A549 (cell line): ENCODE measurements around the gene CPSF4.

Experiments
- CHD2 ChIP-seq: fragments of 150-350 bp; IDR thresholded peaks from 2 replicates; pipeline ENCODE4 v1.6.1; 2014; ENCODE audit warnings: low read length; ENCODE audit not compliant: partially characterized antibody
- EP300 ChIP-seq, 2 experiments: fragments of >200 bp; sonication (Bioruptor Twin); formaldehyde crosslinking; IDR thresholded peaks; 2 replicates in 1 of 2; 3 replicates in 1 of 2; pipeline ENCODE4 v1.6.1; 2016 to 2017
- FOXS1 ChIP-seq: fragments of 250-450 bp; sonication (Bioruptor Pico); IDR thresholded peaks from 2 replicates; pipeline ENCODE4 v1.5.0; 2020; ENCODE audit warnings: mild to moderate bottlenecking, moderate library complexity
- HDAC2 ChIP-seq: fragments of 200-600 bp; sonication (generic); IDR thresholded peaks from 2 replicates; pipeline ENCODE4 v1.6.1; 2016
- JUNB ChIP-seq: fragments of >200 bp; sonication (Bioruptor Twin); formaldehyde crosslinking; IDR thresholded peaks from 2 replicates; pipeline ENCODE4 v1.6.1; 2016
- MYC ChIP-seq: IDR thresholded peaks from 2 replicates; pipeline ENCODE4 v1.6.1; 2012; ENCODE audit warnings: mild to moderate bottlenecking, inconsistent platforms, low read length, improper control_type of control experiment, borderline replicate concordance
- POLR2A ChIP-seq: IDR thresholded peaks from 2 replicates; pipeline ENCODE4 v1.6.1; 2012; ENCODE audit warnings: mild to moderate bottlenecking, low read length
- POLR2AphosphoS2 ChIP-seq: conservative IDR thresholded peaks from 2 replicates; pipeline ENCODE4 v1.6.1; 2012; ENCODE audit warnings: low read length, improper control_type of control experiment, inconsistent platforms
- RCOR1 ChIP-seq: fragments of 150-350 bp; IDR thresholded peaks from 2 replicates; pipeline ENCODE4 v1.6.1; 2014; ENCODE audit warnings: antibody characterized with exemption, low read length, low read depth
- RFX5 ChIP-seq: fragments of 450-650 bp; IDR thresholded peaks from 2 replicates; pipeline ENCODE4 v1.7.1; 2014; ENCODE audit warnings: antibody characterized with exemption, mild to moderate bottlenecking, moderate library complexity
- SMC3 ChIP-seq: fragments of >200 bp; sonication (Bioruptor Twin); formaldehyde crosslinking; IDR thresholded peaks from 3 replicates; pipeline ENCODE4 v1.6.1; 2018; ENCODE audit warnings: inconsistent platforms
- TF ChIP-seq, protein P1 (sequence below): IDR thresholded peaks from 2 replicates; pipeline ENCODE4 v1.6.1; 2012
- TF ChIP-seq, protein P2 (sequence below): fragments of >200 bp; sonication (Bioruptor Twin); formaldehyde crosslinking; IDR thresholded peaks from 3 replicates; pipeline ENCODE4 v1.5.1; 2016
- TF ChIP-seq, protein P3 (sequence below): fragments of 200-600 bp; sonication (generic); IDR thresholded peaks from 2 replicates; pipeline ENCODE4 v1.6.1; 2016; ENCODE audit warnings: antibody characterized with exemption, mild to moderate bottlenecking, moderate library complexity

DNA sequence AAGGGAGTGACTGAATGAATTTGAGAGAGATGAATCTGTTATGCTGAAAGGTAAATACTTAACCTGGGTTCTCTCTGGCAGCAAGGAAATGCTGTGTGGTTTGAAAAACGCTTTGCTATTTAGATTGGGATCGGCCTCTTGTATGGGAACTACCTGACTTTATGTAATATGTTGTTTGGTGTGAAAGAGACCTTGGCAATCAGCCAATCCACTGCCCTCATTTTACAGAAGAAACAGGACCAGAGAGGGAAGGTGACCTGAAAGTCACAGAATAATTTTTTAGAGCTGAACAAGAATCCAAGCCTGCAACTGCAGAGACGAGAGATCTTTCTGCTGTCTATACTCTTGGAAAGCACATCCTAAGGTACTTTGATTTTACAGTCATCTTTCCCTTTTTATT, 28.9 kb upstream of the CPSF4 start:
- TF ChIP-seq POLR2A (no peak), SMC3 (no peak), RFX5 (no peak), EP300 (IDR thresholded peaks at IDR 0.05) (no peak), MYC (no peak), FOXS1 (CRISPR knock-in tag) (no peak), POLR2AphosphoS2 (no peak), JUNB (no peak), CHD2 (no peak), HDAC2 (no peak), RCOR1 (no peak)
- TF ChIP-seq, protein P1, sequence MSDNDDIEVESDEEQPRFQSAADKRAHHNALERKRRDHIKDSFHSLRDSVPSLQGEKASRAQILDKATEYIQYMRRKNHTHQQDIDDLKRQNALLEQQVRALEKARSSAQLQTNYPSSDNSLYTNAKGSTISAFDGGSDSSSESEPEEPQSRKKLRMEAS = no peak
- TF ChIP-seq, protein P2, sequence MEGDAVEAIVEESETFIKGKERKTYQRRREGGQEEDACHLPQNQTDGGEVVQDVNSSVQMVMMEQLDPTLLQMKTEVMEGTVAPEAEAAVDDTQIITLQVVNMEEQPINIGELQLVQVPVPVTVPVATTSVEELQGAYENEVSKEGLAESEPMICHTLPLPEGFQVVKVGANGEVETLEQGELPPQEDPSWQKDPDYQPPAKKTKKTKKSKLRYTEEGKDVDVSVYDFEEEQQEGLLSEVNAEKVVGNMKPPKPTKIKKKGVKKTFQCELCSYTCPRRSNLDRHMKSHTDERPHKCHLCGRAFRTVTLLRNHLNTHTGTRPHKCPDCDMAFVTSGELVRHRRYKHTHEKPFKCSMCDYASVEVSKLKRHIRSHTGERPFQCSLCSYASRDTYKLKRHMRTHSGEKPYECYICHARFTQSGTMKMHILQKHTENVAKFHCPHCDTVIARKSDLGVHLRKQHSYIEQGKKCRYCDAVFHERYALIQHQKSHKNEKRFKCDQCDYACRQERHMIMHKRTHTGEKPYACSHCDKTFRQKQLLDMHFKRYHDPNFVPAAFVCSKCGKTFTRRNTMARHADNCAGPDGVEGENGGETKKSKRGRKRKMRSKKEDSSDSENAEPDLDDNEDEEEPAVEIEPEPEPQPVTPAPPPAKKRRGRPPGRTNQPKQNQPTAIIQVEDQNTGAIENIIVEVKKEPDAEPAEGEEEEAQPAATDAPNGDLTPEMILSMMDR = no peak
- TF ChIP-seq, protein P3, sequence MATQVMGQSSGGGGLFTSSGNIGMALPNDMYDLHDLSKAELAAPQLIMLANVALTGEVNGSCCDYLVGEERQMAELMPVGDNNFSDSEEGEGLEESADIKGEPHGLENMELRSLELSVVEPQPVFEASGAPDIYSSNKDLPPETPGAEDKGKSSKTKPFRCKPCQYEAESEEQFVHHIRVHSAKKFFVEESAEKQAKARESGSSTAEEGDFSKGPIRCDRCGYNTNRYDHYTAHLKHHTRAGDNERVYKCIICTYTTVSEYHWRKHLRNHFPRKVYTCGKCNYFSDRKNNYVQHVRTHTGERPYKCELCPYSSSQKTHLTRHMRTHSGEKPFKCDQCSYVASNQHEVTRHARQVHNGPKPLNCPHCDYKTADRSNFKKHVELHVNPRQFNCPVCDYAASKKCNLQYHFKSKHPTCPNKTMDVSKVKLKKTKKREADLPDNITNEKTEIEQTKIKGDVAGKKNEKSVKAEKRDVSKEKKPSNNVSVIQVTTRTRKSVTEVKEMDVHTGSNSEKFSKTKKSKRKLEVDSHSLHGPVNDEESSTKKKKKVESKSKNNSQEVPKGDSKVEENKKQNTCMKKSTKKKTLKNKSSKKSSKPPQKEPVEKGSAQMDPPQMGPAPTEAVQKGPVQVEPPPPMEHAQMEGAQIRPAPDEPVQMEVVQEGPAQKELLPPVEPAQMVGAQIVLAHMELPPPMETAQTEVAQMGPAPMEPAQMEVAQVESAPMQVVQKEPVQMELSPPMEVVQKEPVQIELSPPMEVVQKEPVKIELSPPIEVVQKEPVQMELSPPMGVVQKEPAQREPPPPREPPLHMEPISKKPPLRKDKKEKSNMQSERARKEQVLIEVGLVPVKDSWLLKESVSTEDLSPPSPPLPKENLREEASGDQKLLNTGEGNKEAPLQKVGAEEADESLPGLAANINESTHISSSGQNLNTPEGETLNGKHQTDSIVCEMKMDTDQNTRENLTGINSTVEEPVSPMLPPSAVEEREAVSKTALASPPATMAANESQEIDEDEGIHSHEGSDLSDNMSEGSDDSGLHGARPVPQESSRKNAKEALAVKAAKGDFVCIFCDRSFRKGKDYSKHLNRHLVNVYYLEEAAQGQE = no peak
